Measurements from ENCODE around the gene ZFP82.

The ZFP82 gene

DNA sequence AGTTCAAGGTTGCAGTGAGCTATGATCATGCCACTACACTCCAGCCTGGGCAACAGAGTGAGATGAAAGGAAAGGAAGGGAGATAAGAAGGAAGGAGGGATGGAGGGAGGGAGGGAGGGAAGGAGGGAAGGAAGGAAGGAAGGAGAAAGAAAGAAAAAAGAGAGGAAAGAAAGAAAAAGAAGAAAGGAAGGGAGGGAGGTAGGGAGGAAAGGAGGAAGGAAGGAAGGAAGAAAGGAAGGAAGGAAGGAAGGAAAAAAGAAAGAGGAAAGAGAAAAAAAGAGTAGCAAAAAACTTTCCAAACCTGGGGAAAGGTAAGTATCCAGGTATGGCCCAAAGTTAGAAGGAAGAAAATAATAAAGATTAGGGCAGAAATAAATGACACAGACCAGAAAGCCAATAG is 46.6 kb downstream of the ZFP82 start:
- Histone ChIP-seq H3K27ac (no peak overlapping the region), H3K79me2 (ENCODE audit: insufficient read depth, low read depth) (no peaks in the 10 kb centered on the region), H2AFZ (ENCODE audit: low read depth) (no peak overlapping the region), H3K9ac (no peak overlapping the region), H3K27me3 (ENCODE audit: insufficient read depth, low read depth) (no peaks in the 10 kb centered on the region), H3K36me3 (ENCODE audit: insufficient read depth) (no peaks in the 10 kb centered on the region), H4K20me1 (ENCODE audit: insufficient read depth) (no peaks in the 10 kb centered on the region), H3K4me1 (ENCODE audit: low read depth, poor library complexity, severe bottlenecking) (no peaks in the 10 kb centered on the region), H3K4me2 (no peak overlapping the region), H3K4me3 (IDR thresholded peaks at IDR 0.05; ENCODE audit: insufficient read depth, low read depth, low read length) (no peak overlapping the region)
- TF ChIP-seq, protein P1, sequence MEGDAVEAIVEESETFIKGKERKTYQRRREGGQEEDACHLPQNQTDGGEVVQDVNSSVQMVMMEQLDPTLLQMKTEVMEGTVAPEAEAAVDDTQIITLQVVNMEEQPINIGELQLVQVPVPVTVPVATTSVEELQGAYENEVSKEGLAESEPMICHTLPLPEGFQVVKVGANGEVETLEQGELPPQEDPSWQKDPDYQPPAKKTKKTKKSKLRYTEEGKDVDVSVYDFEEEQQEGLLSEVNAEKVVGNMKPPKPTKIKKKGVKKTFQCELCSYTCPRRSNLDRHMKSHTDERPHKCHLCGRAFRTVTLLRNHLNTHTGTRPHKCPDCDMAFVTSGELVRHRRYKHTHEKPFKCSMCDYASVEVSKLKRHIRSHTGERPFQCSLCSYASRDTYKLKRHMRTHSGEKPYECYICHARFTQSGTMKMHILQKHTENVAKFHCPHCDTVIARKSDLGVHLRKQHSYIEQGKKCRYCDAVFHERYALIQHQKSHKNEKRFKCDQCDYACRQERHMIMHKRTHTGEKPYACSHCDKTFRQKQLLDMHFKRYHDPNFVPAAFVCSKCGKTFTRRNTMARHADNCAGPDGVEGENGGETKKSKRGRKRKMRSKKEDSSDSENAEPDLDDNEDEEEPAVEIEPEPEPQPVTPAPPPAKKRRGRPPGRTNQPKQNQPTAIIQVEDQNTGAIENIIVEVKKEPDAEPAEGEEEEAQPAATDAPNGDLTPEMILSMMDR (conservative IDR thresholded peaks at IDR 0.05; ENCODE audit: low read depth, low read length): no peak

DNA sequence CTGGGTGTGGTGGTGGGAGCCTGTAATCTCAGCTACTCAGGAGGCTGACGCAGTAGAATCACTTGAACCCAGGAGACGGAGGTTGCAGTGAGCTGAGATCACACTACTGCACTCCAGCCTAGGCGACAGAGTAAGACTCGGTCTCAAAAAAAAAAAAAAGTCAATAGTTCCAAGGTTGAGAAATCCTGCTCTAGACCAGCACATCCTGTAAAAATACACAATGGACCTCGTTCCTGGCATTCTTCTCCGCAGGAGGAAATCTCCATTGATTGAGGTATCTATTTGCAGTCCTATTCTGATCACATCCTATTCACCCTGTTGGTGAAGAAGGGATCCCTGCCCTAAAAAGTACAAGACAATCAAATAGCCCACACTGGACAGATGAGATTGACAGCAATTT is 54.6 kb downstream of the ZFP82 start:
- Histone ChIP-seq H4K20me1 (ENCODE audit: insufficient read depth) (no peaks in the 10 kb centered on the region), H2AFZ (ENCODE audit: low read depth) (no peak overlapping the region), H3K27ac (no peak overlapping the region), H3K36me3 (ENCODE audit: insufficient read depth) (no peaks in the 10 kb centered on the region), H3K4me2 (no peak overlapping the region), H3K79me2 (ENCODE audit: insufficient read depth, low read depth) (no peaks in the 10 kb centered on the region), H3K27me3 (ENCODE audit: insufficient read depth, low read depth) (no peaks in the 10 kb centered on the region), H3K4me1 (ENCODE audit: low read depth, poor library complexity, severe bottlenecking) (no peaks in the 10 kb centered on the region), H3K4me3 (IDR thresholded peaks at IDR 0.05; ENCODE audit: insufficient read depth, low read depth, low read length) (no peak overlapping the region), H3K9ac (no peak overlapping the region)
- TF ChIP-seq, protein P1 (conservative IDR thresholded peaks at IDR 0.05; ENCODE audit: low read depth, low read length): no peak
